ENCODE results near the gene NELL2.

GRCh38 chr12:44484862-44485261 is 391.3 kb downstream of the NELL2 start:
- TF ChIP-seq CTCF (conservative IDR thresholded peaks at IDR 0.05 in 1 of 2, IDR thresholded peaks at IDR 0.05 in 1 of 2; ENCODE audit: low read depth in 1 of 2, low read length in 2 of 2): no peak
- no peak for TF ChIP-seq EZH2 (IDR thresholded peaks at IDR 0.05; ENCODE audit: low read length, missing control alignments)
